ENCODE data around the gene LPAR3.

Gene LPAR3, protein sequence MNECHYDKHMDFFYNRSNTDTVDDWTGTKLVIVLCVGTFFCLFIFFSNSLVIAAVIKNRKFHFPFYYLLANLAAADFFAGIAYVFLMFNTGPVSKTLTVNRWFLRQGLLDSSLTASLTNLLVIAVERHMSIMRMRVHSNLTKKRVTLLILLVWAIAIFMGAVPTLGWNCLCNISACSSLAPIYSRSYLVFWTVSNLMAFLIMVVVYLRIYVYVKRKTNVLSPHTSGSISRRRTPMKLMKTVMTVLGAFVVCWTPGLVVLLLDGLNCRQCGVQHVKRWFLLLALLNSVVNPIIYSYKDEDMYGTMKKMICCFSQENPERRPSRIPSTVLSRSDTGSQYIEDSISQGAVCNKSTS

DNA sequence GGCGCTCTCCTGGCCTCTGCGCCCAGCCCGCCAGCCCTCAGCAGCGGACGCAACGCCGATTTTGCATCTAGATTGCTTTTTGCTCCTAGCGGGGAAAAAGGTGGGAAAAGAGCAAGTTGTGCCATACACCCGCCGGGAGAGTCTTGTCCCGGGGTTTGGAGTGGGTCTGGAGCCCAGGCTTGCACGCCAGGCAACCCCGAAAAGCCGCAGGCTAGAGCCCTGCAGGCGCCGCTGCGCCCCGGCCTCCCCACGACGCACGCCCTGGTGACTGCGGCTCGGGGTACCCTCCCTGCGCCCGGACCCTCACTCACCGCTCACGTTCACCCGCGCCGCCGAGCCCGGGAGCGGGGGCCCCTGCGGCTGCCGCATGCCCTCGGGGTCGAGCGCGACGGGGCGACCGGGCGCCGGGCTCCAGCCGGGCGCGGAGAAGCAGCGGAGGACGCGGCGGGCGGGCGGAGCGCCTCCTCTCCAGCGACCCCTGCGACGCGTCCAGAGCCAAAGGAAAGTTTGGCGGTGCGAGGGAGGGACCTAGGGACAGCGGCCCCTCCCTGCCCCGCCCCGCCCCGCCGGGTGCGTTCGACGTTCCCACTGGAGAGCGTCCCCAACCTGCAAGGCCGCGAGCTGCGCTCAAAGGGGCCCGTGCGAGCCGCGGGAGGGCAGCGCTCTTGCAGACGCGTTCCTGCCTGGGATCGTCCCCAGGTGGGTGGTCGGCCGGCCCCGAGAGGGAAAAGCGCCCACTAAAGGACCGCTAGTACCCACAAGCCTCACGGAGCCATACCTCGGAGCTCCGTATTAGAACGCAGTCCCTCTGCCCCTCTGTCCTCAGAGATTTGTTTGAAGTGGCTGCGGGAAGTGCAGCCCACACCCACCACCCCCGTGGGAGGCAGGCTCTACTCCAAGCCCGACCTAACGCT, at the start of gene LPAR3:
Gene LPAR3 (minus strand): TSS at position 502 of the 914 bp plus-strand sequence. CDS start 27,086 bp downstream, outside the sequence.
- Mint-ChIP-seq H3K27me3 (peaks cover 50% of the 10 kb centered on the region), H3K36me3 (peaks cover 5% of the 10 kb centered on the region), H3K27ac (no peak within 1 kb of the TSS), H3K9me3 (no peaks in the 10 kb centered on the region), H3K4me1 (no peaks in the 10 kb centered on the region), H3K4me3 (peak within 1 kb of the TSS; percentile 55)
- peak; percentile 46 for ATAC-seq

DNA sequence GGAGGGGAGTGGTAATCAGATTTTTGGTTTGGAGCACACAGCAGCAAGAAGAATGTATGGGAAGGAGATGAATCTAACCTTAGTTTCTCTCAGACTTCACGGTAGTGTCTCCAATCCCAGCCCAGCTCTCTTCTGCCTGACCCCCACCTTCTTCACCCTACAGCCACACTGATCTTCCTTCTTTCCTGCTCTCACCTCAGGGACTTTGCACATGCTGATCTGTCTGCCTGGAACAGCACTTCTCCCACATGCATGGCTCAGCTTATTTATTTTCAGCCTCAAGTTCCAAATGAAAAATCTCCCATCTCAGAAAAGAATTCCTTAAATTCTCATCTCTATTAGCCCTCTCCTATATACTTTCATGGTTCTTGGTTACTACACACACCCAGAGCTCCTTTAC, 48.8 kb upstream of the LPAR3 start:
- no peak overlapping the region for H3K27ac Mint-ChIP-seq
- H3K9me3 Mint-ChIP-seq: no peaks in the 10 kb centered on the region
- peaks cover 21% of the 10 kb centered on the region for H3K4me1 Mint-ChIP-seq
- peaks cover 54% of the 10 kb centered on the region for H3K36me3 Mint-ChIP-seq
- no peak overlapping the region for H3K4me3 Mint-ChIP-seq
- no peaks in the 10 kb centered on the region for H3K27me3 Mint-ChIP-seq
- ATAC-seq: no peak

DNA sequence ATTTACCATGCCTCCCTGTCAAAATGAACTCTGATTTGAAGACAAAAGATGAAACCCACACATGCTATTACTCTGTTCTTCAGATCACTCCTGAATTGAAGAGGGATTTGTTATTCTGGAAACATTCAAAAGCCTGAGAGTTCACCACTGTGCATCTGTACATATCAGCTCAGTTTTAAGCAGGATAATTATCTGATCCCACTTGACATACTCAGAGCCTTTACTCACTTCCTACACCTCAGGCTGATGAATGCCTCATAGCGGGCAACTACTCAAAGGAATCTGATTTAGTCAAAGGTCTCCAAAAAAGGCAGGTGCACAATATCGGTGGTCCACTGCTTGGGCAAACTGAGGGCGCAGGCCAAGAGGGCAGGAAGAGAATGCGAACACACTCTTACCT, 47.5 kb upstream of the LPAR3 start:
- H3K4me3 Mint-ChIP-seq: no peak overlapping the region
- H3K27ac Mint-ChIP-seq: no peak overlapping the region
- no peaks in the 10 kb centered on the region for H3K9me3 Mint-ChIP-seq
- ATAC-seq: no peak
- H3K36me3 Mint-ChIP-seq: peaks cover 50% of the 10 kb centered on the region
- peaks cover 12% of the 10 kb centered on the region for H3K4me1 Mint-ChIP-seq
- no peaks in the 10 kb centered on the region for H3K27me3 Mint-ChIP-seq

DNA sequence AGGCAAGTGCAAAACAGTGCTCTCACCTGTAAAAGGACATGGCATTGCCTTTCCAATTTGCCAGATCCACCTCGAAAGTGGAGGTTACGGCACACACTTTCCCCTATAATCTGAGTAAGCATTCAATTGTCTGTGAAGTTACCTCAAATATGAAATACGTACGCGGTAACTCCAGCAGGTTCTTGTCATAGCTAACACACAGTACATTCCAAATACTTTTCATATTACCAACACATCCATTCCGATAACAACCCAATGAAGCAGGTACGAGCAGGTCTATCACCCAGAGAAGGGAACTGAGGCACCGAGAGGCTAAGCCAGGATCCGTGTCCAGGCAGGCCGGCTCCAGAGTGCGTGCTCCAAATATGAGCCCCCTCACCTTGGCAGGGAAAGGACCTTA, 46.8 kb upstream of the LPAR3 start:
- Mint-ChIP-seq H3K27me3 (no peaks in the 10 kb centered on the region), H3K27ac (no peak overlapping the region), H3K4me1 (peaks cover 7% of the 10 kb centered on the region), H3K36me3 (peaks cover 50% of the 10 kb centered on the region), H3K4me3 (no peak overlapping the region), H3K9me3 (no peaks in the 10 kb centered on the region)
- no peak for ATAC-seq

DNA sequence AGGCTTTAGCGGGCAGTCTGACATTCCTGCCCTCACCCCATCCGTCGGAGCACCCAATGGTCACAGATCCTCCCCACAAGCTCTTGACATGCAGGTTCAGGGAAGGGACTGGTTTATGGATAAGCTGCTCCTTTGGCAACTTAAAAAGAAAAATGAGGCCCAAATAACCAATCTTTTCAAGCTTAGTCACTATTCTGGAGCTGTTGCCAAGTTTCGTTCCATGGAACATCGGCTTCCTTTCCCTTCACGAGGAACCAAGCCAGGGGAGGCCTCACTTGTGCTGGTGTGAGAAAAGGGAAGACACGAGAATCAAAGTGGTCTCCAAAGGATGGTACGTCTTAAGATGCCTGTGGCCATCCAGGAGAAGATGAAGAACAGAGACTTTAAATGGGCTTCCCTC, 46.1 kb upstream of the LPAR3 start:
- H3K27me3 Mint-ChIP-seq: no peaks in the 10 kb centered on the region
- peaks cover 50% of the 10 kb centered on the region for H3K36me3 Mint-ChIP-seq
- ATAC-seq: no peak

DNA sequence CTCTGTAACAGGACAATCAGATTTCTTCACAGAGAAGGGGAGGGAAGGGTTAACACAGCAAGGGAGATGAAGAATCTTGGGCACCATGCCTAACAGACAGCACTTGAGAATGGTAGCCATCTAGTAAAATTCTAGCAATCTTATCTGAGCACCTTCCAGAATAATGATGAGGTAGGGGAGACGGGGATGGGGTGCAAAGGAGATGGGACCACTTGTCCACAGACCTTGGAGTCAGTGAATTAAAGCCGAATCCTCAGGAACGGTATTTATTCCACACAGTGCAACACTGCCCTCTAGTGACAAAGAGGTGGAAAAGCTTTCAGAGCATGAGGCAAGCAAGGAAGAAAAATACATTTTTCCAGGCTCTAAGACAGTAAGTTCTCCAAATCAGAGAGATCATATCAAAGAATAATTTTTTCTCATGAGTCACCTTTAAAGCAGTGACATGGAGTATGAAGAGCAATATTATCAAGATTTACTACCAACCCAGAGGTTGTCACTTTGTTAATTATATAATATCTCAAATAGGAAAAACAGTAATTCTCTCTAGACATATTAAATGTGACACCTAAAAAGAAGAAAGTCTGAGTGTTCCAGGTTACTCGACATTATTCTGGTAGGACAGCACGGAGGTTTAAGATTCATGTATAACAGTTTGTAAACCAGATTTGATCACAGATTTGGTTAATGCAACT, 43.3 kb upstream of the LPAR3 start:
- no peaks in the 10 kb centered on the region for H3K4me1 Mint-ChIP-seq
- H3K4me3 Mint-ChIP-seq: no peak overlapping the region
- H3K27ac Mint-ChIP-seq: no peak overlapping the region
- H3K9me3 Mint-ChIP-seq: no peaks in the 10 kb centered on the region
- H3K27me3 Mint-ChIP-seq: no peaks in the 10 kb centered on the region
- H3K36me3 Mint-ChIP-seq: peaks cover 51% of the 10 kb centered on the region
- no peak for ATAC-seq

More for the DNA sequence above, 46.1 kb upstream of the LPAR3 start:
- peaks cover under 1% of the 10 kb centered on the region for H3K4me1 Mint-ChIP-seq
- H3K27ac Mint-ChIP-seq: no peak overlapping the region
- no peaks in the 10 kb centered on the region for H3K9me3 Mint-ChIP-seq
- H3K4me3 Mint-ChIP-seq: no peak overlapping the region

DNA sequence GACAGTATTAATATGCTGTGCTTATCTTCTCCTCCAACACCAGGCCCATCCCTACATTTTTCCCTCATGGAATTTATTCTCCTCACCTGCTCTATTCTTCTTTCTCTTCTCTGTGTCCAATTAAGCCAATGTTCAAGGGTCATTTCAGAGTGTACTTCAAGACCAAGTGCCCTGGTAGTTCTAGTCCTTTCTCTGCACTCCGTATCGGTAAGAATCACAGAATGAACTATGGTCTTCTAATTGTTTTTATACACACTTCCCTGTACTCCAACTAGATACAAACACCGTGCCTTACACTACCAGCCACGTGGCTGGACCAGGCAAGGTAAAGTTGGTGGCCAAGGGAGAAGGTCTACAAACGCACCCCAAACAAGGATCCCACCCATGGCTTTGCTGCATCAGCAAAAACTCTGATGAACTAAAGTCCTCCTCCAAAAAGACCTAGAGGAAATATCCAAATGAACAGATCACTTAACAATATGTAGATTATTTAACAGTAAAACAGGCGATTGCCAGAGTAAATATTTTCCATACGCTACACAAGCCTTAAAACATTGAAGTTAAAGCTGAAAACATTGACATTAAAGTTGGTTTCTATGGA, 40.1 kb upstream of the LPAR3 start:
- Mint-ChIP-seq H3K4me1 (no peaks in the 10 kb centered on the region), H3K36me3 (peaks cover 64% of the 10 kb centered on the region), H3K27ac (peak overlapping the region; percentile 2), H3K4me3 (no peak overlapping the region), H3K9me3 (no peaks in the 10 kb centered on the region), H3K27me3 (no peaks in the 10 kb centered on the region)
- no peak for ATAC-seq

DNA sequence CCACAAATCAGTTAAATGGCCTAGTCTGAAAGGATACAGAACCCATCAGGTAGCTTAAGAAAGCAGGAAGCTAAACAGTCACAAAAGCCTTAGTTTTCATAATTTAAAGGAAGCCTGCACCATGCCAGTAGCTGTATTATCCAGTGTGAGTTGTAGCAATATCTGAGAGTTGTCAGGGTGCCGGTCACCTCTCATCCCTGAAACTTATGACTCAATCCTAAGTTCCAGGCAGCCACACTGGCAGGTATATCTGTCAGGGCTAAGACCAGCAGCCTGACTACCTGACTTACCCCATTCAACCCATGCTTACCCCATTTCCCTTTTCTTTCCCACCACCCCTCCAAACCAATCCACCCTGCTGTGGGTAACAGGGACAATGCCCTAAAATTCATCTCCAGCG, 37.8 kb upstream of the LPAR3 start:
- no peak for ATAC-seq
- H3K4me1 Mint-ChIP-seq: no peaks in the 10 kb centered on the region
- H3K27me3 Mint-ChIP-seq: no peaks in the 10 kb centered on the region
- no peak overlapping the region for H3K4me3 Mint-ChIP-seq
- H3K36me3 Mint-ChIP-seq: peaks cover 72% of the 10 kb centered on the region
- no peak overlapping the region for H3K27ac Mint-ChIP-seq
- no peaks in the 10 kb centered on the region for H3K9me3 Mint-ChIP-seq

DNA sequence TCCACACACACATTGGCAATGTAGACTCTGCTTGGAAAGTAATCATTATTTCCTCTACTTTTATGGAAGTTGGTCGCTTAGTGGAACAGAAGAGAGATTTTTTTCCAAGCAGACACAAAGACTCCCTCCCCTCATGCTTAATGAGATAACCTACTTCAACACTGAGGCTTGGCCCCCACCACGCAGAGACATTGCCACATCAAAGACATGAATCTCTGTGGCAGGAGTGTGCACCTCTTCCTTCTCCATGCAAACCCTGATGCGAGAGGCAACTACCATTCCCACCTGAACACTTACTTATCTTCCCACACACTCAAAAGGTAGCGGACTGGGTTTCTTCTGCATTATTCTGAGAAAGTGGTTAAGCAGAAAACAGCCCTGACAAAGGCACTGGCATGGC, 37.3 kb upstream of the LPAR3 start:
- no peak for ATAC-seq
- Mint-ChIP-seq H3K27me3 (no peaks in the 10 kb centered on the region), H3K36me3 (peaks cover 74% of the 10 kb centered on the region), H3K9me3 (no peaks in the 10 kb centered on the region), H3K27ac (no peak overlapping the region), H3K4me1 (no peaks in the 10 kb centered on the region), H3K4me3 (no peak overlapping the region)

DNA sequence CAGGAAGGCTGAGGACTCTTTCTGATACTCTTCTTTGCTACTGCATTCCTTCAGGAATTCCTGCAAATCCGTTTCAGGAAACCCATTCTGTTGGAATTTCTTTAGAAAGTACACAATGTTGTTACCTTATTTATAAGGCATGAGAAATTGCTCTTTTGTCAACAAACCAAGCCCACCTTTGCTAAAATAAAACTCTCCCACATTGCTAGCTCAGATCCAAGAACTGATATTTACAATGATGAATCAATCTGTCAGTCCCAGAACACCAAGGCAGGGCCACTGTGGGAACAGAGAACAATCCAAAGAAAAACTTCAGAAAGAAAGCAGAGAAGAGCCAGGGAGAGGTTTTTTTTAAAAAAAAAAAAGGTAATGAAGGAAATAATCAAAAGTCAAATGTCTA, 36.6 kb upstream of the LPAR3 start:
- no peak for ATAC-seq
- no peaks in the 10 kb centered on the region for H3K9me3 Mint-ChIP-seq
- H3K36me3 Mint-ChIP-seq: peaks cover 80% of the 10 kb centered on the region
- H3K4me3 Mint-ChIP-seq: no peak overlapping the region
- H3K27me3 Mint-ChIP-seq: no peaks in the 10 kb centered on the region
- no peaks in the 10 kb centered on the region for H3K4me1 Mint-ChIP-seq
- H3K27ac Mint-ChIP-seq: no peak overlapping the region

DNA sequence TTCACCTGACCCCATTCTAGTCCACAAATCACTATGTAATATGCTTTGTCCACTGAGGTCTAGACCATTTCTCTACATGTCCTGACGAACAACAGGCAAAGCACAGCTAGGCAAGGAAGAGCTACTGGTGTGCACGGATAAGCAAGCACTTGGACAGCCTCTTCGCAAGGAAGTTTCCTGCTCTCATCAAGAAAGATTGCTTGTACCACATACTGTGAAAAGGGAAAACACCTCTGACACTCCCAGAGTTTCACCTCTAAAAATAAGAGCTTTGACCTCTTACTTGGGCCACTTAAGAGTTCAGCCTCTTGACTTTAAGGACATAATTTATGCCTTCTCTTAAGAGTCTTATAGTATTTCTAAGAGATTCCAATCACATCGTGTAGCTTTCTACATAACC, 36.0 kb upstream of the LPAR3 start:
- H3K36me3 Mint-ChIP-seq: peaks cover 79% of the 10 kb centered on the region
- no peaks in the 10 kb centered on the region for H3K4me1 Mint-ChIP-seq
- no peaks in the 10 kb centered on the region for H3K27me3 Mint-ChIP-seq
- no peaks in the 10 kb centered on the region for H3K9me3 Mint-ChIP-seq
- no peak for ATAC-seq
- no peak overlapping the region for H3K4me3 Mint-ChIP-seq
- no peak overlapping the region for H3K27ac Mint-ChIP-seq

DNA sequence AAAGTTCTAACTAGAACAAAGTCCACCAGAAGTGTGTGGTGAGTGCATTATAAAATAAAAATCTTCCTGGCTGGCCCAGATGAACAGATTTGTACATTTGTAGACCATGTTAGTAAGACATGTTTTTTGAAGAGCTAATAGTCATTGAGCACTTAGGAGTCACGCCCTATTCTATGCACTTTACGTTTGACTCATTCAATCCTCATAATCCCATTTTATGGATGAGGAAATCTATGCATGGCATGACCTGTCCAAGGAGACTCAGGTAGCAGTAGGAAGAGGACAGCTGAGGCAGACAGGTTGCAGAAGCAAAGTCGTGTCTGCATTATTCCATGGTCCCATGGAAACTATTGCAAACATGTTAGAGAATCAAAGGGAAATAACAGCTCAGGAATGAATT, 30.3 kb upstream of the LPAR3 start:
- H3K27me3 Mint-ChIP-seq: no peaks in the 10 kb centered on the region
- no peaks in the 10 kb centered on the region for H3K4me1 Mint-ChIP-seq
- H3K36me3 Mint-ChIP-seq: peaks cover 32% of the 10 kb centered on the region
- no peak overlapping the region for H3K4me3 Mint-ChIP-seq
- H3K9me3 Mint-ChIP-seq: no peaks in the 10 kb centered on the region
- H3K27ac Mint-ChIP-seq: no peak overlapping the region
- no peak for ATAC-seq

DNA sequence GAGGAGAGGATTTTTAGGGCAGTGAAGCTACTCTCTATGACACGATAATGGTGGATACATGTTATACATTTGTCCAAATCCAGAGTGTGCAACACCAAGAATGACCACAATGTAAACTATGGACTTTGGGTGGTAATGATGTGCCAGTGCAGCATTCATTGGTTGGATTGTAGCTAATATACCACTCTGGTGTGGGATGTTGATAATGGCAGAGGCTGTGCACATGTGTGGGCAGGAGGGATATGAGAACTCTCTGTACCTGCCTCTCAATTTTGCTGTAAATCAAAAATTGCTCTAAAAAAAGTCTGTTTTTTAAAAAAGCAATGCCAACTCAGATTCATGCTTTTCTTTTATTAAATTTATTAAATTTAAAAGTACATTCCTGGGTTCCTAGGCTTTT, 27.2 kb upstream of the LPAR3 start:
- Mint-ChIP-seq H3K36me3 (peaks cover 4% of the 10 kb centered on the region), H3K4me3 (no peak overlapping the region), H3K27me3 (no peaks in the 10 kb centered on the region), H3K27ac (no peak overlapping the region), H3K9me3 (no peaks in the 10 kb centered on the region), H3K4me1 (no peaks in the 10 kb centered on the region)
- ATAC-seq: no peak

DNA sequence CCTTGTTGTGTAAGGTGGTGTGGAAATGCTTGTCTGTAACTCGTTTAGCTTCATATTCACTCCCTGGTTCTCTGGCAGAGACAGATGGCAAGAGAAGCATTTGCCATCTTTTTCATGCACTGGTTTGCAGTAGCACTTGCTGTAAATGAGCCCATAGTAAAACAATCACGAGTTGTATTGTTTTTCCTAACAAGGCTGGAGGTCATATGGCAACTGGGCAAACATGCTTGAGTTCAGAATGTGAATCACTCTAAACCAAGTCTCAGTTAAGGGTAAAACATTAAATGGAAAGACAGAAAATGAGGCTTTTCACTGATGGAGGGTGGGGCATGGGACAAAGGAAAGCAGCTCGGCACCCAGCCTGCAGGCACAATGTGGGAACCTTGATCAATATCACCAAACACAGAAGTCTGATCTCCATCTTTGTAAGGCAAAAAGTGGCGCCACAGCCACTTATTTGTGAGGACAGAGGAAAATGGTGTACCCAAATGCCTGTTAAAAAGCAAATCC, 26.5 kb upstream of the LPAR3 start:
- H3K9me3 Mint-ChIP-seq: no peaks in the 10 kb centered on the region
- no peaks in the 10 kb centered on the region for H3K4me1 Mint-ChIP-seq
- H3K27me3 Mint-ChIP-seq: no peaks in the 10 kb centered on the region
- no peak overlapping the region for H3K27ac Mint-ChIP-seq
- no peaks in the 10 kb centered on the region for H3K36me3 Mint-ChIP-seq
- no peak for ATAC-seq
- H3K4me3 Mint-ChIP-seq: no peak overlapping the region

All from stimulated activated memory B cell treated with anti-CD40 and anti-IgM and Interleukin-4, amounts not matched to agents 10 μg/mL and 1 μg/mL and 100 μg/mL, for 72 hours (primary cell).